ENCODE results near the gene TCAP. TPM values are rescaled to one million over a fixed set of nuclear protein-coding genes. Genes with fewer than 3 reads are reported as not detected.
"Not testable (repeated sequence)": the region's sequence is repeated elsewhere in the genome, so short reads cannot be mapped to it uniquely, and the experiment has no call there.

The TCAP gene
- total RNA-seq, 1 donor from 2014 or later = 5,825 TPM

GRCh38 chr17:39688945-39689344 lies 23.8 kb downstream of the TCAP start:
- Histone ChIP-seq H3K27ac (replicated peaks) (no peak overlapping the region), H3K4me3 (peak overlapping the region; percentile 74), H3K4me1 (peaks cover 24% of the 10 kb centered on the region), H3K36me3 (peaks cover 20% of the 10 kb centered on the region), H3K9me3 (replicated peaks) (no peaks in the 10 kb centered on the region), H3K27me3 (ENCODE audit: low read depth) (no peaks in the 10 kb centered on the region)
- intact Hi-C loops (cut with micrococcal nuclease) = no loop called here
- TF ChIP-seq CTCF (IDR thresholded peaks at IDR 0.05; ENCODE audit: borderline replicate concordance) = no peak
- no peak for DNase-seq

GRCh38 chr17:39694593-39694992 lies 29.4 kb downstream of the TCAP start:
- Histone ChIP-seq H3K27ac (replicated peaks) (no peak overlapping the region), H3K27me3 (ENCODE audit: low read depth) (no peaks in the 10 kb centered on the region), H3K9me3 (replicated peaks) (no peaks in the 10 kb centered on the region), H3K4me3 (no peak overlapping the region), H3K36me3 (no peaks in the 10 kb centered on the region), H3K4me1 (peaks cover 6% of the 10 kb centered on the region)
- no peak for TF ChIP-seq CTCF (IDR thresholded peaks at IDR 0.05; ENCODE audit: borderline replicate concordance)
- DNase-seq = no peak
- intact Hi-C loops (cut with micrococcal nuclease) = no loop called here

- no peaks in the 10 kb centered on the region for H3K27me3 ChIP-seq (ENCODE audit: low read depth)
- peaks cover 11% of the 10 kb centered on the region for H3K4me1 ChIP-seq
- no peaks in the 10 kb centered on the region for H3K9me3 ChIP-seq (replicated peaks)
- intact Hi-C loops (cut with micrococcal nuclease) = no loop called here
- H3K36me3 ChIP-seq = no peaks in the 10 kb centered on the region
- no peak for TF ChIP-seq CTCF (IDR thresholded peaks at IDR 0.05; ENCODE audit: borderline replicate concordance)
- DNase-seq = no peak
- H3K4me3 ChIP-seq = no peak overlapping the region
- H3K27ac ChIP-seq (replicated peaks) = no peak overlapping the region
Observed at GRCh38 chr17:39695089-39695474, 29.9 kb downstream of the TCAP start.

- Histone ChIP-seq H3K27ac (replicated peaks) (no peak overlapping the region), H3K27me3 (ENCODE audit: low read depth) (no peaks in the 10 kb centered on the region), H3K36me3 (no peaks in the 10 kb centered on the region), H3K4me1 (peaks cover 28% of the 10 kb centered on the region), H3K4me3 (no peak overlapping the region), H3K9me3 (replicated peaks) (no peaks in the 10 kb centered on the region)
- intact Hi-C loops (cut with micrococcal nuclease) = no loop called here
- no peak for DNase-seq
- TF ChIP-seq CTCF (IDR thresholded peaks at IDR 0.05; ENCODE audit: borderline replicate concordance) = no peak
Observed at GRCh38 chr17:39696731-39697130, 31.6 kb downstream of the TCAP start.

- Histone ChIP-seq H3K27ac (replicated peaks) (no peak overlapping the region), H3K36me3 (no peaks in the 10 kb centered on the region), H3K4me1 (peaks cover 40% of the 10 kb centered on the region), H3K9me3 (replicated peaks) (no peaks in the 10 kb centered on the region), H3K27me3 (ENCODE audit: low read depth) (no peaks in the 10 kb centered on the region), H3K4me3 (no peak overlapping the region)
- no peak for TF ChIP-seq CTCF (IDR thresholded peaks at IDR 0.05; ENCODE audit: borderline replicate concordance)
- intact Hi-C loops (cut with micrococcal nuclease) = no loop called here
- no peak for DNase-seq
Observed at GRCh38 chr17:39697961-39698360, 32.8 kb downstream of the TCAP start.

- DNase-seq; H3K27me3 ChIP-seq (ENCODE audit: low read depth); H3K9me3 ChIP-seq (replicated peaks); intact Hi-C loops (cut with micrococcal nuclease); H3K36me3 ChIP-seq: not testable (repeated sequence)
- peak overlapping the region; percentile 90 for H3K27ac ChIP-seq (replicated peaks)
- H3K4me3 ChIP-seq = peak overlapping the region; percentile 97
- peaks cover 53% of the 10 kb centered on the region for H3K4me1 ChIP-seq
Observed at GRCh38 chr17:39699157-39699817, 34.1 kb downstream of the TCAP start.

All from left ventricle myocardium inferior (tissue), 1 donor.